Middle frontal gyrus (tissue), 1 donor: ENCODE measurements around the gene CACNB1.

Experiments used
- DNase-seq: peaks from one replicate; pipeline ENCODE4 v3.0.0-alpha.2; 2015; ENCODE audit warnings: low spot score; ENCODE audit errors: extremely low spot score

The CACNB1 gene

DNA sequence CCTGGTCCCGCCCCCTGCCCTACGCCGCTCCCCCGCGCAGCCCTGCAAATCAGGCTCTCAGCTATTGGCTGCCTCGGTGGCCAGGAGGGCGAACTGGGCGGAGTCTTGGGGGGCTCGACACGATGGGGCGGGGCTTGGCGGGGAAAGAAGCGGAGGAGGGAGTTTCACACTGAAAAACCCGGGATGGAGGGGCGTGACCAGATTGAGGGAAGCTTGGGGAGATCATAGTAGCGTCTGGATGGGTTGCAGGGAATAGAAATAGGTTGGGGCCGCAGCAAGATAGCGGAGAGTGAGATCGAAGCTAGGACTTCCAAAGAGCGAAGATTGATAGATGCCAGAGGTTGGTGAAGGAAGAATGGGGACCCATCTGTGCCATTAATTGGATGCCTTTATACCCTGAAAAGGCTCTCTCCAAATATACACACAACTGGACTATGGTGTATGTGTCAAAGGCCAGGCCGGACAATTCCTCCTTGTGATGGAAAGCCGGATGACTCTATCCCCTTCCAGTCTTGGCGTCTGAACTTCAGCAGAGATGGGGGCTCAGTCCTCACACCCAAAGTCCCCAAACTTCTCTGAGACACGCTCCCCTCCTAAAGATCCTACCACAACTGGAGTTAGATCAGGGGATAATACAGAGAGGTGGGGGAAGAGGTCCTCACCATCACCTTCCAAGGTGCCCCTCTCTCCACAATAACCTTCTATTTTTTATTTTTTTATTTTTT is 28.7 kb upstream of the CACNB1 start:
- no peak for DNase-seq

DNA sequence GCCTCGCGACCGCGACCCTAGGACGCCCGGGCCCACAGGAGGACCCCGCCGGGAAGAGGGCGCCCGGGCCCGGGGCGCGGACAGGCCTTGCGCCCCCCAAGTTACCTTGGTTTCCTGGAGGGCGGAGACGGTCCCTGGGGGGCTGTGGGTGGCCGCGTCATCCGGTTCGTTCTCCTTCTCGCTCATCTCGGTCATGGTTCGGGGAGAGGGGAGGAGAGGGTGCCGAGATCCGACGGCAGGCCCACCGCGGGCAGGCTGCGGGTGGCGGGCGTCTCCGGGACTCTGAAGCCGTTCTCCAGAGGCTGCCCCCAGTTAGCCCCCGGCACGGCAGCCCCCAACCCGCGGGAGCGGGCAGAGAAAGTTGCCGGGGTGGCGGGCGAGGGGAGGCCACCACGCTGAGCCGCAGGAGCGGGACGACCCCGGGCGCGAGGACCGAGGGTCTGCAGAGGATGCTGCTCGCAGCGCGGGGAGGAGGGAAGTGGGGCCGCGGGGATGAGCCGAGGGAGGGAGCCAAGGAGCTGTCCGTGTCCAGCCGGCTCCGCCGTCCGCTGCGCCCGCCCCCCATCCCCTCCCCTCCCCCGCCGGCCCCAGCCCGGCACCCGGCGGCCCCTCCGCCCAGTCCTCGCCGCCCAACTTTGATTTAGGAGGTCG is 28.0 kb upstream of the CACNB1 start, which contains the start of gene STAC2:
Gene STAC2 (minus strand): TSS at position 638 of the 651 bp plus-strand sequence. CDS start 443 bp downstream, at position 195.
- no peak for DNase-seq

DNA sequence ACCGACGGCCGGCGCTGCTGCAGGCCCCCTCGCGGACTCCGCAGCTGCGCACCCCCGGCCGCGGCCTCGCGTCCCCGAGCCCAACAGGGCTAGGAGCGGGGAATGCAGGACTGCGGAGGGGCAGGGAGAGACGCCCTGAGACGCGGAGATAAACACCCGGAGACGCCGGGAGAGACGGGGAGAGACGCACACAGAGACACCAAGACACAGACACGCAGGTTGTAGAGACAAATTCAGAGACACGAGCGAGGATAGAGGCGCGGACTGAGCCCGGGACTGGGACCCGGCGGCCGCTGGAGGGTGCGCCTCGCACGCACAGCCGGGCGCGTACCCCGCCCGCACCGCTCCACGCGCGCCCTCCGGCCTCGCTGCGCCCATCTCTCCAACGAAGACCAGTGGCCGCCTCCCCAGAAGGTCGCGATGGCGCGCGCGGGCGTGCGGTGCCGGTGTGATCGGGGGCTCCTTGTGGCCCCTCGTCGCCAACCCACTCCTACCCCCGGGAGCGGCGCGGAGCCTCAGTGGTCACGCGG is 27.4 kb upstream of the CACNB1 start:
- no peak for DNase-seq

DNA sequence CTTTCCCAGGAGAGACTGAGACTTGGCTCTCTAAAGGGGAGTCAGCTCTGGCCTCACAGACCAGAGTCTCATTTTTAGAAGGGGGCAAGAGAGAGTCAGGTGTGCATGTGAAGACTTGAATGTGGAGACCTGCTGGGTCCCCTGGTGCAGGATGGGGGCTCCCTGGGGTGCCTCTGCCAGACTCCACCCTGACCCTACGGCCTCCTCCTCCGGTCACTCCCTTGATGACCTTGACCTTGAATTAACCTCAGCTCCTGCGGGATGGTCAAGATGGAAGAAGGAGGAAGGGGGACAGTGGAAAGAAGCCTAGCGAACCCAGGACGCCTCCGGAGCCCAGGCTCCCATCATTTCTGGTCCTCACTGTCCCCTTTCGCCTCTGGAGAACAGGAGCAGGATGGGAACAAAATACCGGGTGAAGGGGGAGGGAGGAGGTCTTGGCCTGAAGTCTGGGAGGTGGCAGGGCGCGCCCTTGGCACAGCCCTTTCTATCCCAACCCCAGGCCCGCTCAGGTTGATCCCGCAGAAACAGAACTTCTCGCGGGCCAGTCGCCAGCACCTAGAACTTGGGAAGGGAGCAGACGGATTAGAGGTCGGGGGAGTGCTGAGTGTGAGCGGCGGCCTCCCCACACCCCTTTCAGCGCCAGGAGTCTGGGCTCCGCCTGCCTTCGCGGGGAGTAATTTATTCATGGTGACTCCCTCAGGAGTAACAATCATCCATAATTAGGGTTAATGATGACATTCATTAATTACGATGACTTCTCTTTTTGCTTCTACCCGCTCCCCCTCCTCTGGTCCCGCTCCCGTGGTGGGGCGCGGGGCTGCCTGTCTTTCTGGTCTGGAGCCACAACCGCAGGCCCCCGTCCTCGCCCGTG is 26.7 kb upstream of the CACNB1 start:
- DNase-seq: no peak

DNA sequence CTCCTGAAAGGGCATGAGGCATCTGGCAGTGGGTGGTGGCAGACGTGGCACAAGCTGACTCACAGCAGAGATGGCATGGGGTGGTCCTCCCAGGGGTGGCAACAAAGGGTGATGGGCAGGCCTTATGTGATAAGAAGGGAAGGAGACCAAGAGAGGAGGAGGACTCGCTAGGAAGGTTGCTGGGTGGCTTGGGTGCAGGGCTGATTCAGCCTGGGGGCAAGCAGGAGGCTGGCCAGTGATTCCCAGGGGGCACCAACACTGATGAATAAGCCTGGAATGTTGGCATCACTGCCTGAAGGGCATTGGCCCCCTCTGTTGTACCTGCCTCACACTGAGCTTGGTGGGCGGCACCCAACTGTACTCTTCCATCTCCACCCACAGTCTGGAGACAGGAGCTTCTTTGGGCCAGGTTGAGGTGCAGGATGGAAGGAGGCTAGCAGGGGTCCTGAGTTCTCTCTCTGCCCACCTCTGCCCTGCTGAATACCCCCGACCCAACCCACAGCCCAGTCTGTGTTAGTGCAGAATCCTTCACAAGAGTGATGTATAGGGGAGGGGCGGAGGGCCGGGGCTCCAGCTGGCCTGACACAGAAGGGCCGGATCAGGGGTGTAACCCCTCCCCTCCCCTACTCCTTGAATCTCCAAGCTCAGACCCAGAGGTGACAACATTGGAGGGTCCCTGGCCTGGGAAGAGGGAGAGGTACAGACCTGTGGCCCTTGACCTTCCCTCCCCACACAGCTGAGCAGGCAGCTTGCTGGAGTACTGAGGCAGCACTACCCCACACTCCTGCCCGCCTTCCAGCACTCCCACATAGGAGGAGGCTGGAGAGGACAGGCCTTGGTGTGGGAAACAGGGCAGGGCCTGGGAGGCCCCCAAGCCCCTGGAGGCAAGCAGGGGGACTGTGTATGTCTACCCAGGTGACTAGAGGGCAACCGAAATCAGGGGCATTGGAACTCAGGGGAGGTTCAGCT is 25.7 kb upstream of the CACNB1 start:
- no peak for DNase-seq

DNA sequence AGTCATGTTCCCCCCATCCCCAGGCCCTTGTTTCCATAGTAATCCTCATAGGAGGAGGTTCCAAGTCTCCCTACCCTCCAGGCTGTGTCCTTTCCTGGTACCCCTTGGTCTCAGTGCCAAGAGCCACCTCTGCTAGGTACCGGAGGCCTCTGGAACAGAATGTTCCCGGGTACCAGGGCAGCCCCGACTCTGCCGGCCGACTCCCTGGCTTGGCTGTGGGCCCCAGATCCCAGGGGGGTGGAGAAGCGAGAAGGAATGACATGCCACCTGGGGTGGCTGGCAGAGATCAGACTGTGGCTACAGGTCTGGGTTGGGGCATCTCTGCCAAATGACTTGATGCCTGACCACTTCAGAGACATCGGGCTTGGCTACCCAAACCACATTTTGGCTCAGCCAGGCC is 24.7 kb upstream of the CACNB1 start:
- no peak for DNase-seq

DNA sequence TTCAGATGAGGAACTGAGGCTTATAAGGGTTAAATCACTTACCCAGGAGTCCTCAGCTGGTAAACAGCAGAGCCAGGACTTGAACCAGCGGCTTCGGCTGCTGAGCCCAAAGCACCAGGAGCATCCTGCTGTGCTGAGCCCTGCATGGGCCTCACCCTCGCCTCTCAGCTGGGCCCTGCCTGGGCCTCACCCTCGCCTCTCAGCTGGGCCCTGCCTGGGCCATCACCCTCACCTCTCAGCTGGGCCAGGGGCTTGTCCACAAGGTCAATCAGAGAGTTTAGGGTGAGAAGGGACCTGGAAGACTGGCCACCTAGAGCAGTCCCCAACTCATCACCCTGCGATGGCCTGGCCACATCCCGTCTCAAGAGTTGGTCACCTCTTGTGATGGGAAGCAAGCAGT is 24.1 kb upstream of the CACNB1 start:
- no peak for DNase-seq

DNA sequence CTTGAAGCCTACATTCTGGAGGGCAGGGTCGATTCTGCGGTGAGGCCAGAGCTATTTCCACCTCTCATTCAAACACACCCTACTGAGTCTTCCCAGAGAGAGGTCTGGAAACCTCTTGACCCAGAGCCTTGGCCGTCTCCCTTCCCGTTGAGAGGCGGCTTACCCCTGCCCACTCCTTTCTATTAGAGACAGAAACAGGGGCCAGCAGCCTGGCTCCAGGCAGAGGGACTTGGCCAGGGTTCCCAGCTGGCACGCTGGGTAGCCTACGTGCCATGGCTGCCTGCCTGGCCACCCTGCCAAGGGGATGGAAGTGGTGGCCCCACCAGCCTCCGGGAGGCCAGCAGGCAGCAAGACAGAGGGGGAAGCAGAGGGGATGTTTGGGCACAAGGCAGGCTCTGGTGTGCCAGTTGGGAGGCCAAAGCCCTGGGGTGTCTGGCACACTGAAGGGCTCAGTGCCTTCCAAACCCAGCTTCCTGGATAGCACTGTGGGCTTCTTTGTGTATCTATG is 22.2 kb upstream of the CACNB1 start:
- DNase-seq: no peak

DNA sequence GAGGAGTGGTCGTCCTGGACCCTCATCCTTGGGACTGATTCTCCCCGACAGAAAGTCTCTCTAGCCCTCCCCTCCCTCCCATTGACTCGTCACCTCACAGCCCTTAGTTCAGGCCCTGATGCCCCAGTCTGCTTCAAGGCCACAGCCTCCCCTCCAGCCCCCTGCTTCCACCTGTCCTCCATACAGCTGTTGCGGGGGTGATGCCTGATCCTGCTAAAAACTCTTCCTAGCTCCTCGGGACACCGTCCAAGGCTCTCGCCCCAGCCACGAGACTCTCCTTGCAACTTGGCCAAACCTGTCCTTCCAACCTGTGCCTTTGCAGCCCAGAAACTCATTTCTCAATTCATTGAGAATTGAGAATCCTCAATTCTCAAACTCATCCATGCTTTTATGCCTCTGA is 21.4 kb upstream of the CACNB1 start:
- no peak for DNase-seq

DNA sequence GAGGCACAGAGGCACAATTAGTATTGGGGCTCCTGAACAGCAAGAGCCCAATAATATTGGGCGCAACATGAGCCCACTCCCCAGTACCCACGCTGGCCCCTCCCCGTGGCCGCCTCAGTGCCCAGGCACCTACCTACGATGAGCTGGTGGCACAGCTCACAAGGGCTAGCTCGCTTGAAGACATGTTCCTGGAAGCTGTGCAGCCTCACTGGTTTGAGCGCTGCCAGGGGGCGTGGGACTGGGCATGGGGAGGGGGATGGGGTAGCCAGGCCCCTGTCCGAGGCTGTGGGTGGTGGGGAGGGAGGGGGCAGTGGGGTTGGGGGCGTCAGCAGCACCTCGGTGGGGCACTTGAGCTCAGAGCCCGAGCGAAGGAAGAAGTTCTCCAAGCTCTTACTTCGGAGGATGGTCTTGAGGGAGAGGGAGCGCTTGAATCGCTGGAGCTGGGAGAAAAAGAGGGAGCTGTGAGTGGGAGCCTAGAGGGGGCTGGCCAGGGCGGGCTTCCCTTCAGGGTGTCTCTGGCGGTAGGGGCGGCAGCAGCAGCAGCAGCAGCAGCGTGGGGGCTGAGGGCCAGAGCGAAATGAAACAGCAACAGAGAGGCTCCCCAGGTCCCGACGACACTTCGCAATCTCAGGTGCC is 20.4 kb upstream of the CACNB1 start:
- DNase-seq: no peak

DNA sequence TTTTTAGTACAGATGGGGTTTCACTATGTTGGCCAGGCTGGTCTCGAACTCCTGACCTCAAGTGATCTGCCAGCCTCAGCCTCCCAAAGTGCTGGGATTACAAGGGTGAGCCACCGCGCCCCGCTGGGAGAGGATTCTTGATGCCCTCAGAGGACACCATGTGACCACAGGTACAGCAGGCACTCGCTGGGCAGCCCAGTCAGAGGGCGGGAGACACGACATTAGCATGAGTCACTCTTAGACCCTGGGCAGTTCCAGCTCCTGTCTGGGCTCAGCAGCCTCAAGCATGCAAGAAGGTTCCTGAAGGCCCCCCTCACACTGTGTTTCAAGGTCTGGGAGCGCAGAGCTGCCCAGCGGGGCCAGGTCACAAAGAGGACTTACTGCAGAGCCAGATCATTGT is 16.4 kb upstream of the CACNB1 start:
- no peak for DNase-seq

DNA sequence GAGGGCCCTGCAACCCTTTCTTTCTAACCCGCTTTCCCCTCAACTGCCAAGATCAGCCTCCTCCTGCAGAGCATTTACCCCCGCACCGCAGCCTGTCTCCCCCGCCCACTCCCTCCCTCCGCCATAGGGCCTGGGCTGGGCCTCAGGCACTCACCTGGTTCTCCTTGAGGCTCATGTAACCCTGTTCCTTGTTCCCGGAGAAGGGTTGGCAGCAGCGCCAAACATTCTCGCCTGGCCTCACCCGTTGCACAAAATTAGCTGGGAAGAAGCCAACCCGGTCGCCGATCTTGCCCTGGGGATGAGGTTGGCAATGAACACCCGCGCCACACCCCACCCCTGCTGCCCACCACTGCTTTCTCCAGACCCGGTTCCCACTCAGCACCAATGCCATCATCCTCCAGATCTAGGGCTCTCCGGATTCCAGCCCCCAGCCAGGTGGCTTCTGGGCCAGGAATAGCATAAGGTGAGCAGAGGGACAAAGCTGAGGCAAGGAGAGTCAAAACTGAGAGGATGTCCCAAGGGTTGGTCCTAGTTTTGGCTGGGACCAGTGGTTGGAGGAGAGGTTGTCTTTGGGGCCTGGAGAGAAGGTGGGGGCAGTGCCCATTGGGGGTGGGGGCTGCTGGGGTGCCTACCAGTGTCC is 15.5 kb upstream of the CACNB1 start:
- no peak for DNase-seq

DNA sequence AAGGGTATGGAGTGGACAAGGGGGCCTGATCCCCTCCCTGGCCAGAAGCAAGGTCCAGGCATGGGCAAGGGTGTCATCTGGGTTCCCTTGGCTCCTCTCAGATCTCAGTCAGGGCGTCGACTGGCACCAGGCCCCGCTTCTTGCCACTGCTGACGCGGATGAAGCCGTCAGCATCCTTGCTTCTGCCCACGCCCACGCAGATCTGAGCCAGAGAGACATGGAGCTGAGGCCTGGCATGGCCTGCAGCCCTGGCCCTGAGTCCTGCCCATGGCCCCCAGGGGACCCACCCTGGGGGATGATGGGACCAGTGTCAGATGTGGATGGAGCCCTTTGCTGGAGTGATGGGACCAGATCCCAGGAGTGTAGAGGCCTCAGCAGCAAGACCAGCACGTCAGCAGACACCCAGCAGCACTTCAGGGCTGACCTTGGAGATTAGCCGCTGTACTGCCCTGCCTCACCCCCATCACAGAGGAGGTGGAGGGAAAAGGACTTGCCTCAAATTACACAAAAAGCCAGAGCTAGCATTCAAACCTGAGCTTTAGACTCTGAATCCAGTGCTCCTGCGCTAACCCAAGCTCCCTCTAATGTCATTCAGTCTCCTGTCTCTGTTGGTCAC is 14.8 kb upstream of the CACNB1 start:
- DNase-seq: no peak

DNA sequence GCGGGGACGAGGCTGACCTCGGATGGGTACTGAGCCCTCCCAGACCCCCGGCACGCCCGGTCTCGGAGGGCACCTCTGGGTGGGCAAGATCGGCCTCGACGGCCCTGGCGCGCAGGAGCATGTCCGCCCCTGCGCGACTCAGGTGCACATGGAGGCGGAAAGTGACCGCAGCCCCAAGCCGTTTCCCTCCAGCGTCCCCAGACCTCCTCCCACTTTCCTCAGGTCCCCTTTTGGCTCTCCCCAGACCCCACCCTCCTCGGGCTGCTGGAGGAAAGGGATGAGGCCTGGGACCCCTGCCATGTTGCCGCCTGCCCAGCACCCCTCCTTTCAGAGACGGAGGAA is 12.6 kb upstream of the CACNB1 start:
- DNase-seq: no peak

DNA sequence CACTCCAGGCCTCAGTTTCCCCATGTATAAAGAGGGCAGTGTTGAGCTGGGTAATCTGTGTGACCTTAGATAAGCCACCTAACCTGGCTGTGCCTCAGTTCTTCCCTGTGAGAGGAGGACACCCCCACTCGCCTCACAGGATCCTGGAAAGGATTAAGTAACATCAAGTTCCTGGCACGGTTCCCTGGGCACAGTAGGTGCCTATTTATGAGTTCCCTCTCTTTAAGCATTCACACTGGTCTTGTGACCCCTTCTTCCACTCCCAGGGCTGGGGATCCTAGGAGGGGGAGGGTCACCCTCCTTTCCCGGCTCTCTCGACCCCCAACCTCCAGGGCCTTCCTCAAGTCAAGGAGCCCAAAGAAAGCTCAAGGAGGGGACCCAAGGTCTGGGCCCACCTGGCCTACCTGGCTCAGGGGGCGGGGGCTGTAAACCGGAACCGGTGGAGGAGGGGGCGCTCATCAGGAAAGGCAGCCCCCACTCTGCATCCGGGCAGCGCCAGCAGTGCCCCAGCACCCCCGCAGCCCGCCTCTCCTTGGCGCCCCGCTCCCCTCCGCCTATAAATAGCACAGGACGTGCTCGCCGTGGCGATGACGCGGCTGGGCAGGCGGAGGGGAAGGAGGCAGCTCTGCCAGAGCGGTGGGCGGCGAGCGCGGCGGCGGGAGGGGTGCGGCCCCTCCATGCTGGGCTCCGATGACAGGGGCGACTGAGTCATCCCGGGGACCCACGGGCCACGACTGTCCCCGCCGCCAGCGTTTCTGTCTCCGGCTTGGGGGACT is 12.0 kb upstream of the CACNB1 start:
- peak; percentile 16 for DNase-seq

DNA sequence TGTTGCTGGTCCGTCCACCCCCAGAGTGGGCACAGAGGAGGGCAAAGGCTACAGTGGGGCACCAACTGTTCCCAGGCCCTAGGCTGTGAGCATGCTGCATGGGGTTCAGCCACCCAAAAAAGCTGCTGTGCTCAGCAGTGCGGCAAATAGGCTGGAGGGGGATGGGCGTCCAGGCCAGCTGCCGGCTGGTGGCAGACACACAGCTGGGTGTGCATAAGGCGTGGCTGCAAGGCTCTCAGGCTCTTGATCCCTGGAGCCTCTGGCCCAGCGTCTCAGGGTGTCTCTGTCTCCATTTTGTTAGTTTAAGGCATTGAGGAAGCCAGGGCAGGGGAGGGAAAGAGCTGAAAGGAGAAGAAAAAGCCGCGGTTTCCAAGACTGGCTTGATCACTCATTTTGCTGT is 11.4 kb upstream of the CACNB1 start:
- DNase-seq: no peak

DNA sequence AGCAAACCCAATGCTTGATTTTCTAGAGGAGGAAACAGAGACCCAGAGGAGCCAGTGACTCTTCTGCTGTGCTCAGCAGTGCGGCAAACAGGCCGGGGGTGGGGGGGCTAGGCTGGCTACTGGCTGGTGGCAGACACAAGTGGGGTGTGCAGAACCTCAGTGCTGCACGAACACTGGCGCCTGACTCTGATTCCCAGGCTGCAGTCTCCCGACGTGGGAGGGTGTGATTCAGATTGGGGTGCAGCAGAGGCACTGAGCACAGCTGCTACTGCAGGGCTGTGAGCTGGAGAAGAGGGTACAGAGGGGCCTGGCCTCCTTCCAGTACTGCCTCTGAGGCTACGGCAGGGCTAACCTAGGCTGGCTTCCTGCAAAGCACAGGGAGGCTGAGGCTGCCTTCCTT is 10.7 kb upstream of the CACNB1 start:
- peak; percentile 66 for DNase-seq

DNA sequence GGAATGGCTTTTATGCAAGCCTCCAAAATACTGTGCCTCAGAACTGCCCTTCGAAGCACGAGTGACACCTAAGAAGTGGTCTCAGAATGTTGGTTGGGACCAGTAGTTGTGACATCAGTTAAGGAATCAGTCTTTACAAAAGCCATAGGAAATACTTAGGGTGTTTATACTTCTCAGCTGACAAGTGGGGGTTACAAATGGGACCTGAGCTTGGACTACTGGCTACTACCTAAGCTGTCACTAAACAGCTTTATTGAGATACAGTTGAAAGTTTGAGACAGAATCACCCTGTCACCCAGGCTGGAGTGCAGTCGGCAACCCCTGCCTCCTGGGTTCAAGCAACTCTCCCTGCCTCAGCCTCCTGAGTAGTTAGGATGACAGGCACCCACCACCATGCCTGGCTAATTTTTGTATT is 7.7 kb upstream of the CACNB1 start:
- DNase-seq: no peak
